HG02981 (cell line): ENCODE data around the gene HEPN1.

Experiments
- ATAC-seq: cut with Tn5 transposase; IDR thresholded peaks from one replicate; pipeline ENCODE4 v1.9.1; 2021; ENCODE audit warnings: mild to moderate bottlenecking, moderate library complexity; ENCODE audit not compliant: unreplicated experiment

HEPN1 gene

GRCh38 chr11:124918950-124919349 is at the start of gene HEPN1:
TSS of gene HEPN1 (plus strand) at chr11:124919250.
- no peak for ATAC-seq

DNA sequence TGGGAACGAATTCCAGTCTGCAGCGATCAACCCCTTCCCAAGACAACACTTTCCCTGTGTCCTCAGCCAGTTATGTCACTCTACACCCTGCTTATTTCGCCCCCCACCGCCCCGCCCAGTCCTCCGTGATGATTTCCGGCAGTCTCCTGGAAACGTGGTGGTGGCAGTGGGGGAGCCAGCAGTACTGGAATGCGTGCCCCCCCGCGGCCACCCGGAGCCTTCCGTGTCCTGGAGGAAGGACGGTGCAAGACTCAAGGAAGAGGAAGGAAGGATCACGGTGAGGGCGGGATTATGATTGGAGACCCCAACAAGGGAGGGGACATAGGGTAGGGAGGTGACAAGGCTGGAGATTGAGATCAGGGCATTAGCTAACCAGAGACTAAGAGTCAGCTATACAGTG is 49.7 kb upstream of the HEPN1 start:
- ATAC-seq: no peak

- no peak for ATAC-seq
Observed at GRCh38 chr11:124869856-124870387, 49.1 kb upstream of the HEPN1 start.

GRCh38 chr11:124870430-124870829 is 48.6 kb upstream of the HEPN1 start:
- ATAC-seq: no peak

- ATAC-seq: no peak
Observed at GRCh38 chr11:124872280-124872679, 46.8 kb upstream of the HEPN1 start.

DNA sequence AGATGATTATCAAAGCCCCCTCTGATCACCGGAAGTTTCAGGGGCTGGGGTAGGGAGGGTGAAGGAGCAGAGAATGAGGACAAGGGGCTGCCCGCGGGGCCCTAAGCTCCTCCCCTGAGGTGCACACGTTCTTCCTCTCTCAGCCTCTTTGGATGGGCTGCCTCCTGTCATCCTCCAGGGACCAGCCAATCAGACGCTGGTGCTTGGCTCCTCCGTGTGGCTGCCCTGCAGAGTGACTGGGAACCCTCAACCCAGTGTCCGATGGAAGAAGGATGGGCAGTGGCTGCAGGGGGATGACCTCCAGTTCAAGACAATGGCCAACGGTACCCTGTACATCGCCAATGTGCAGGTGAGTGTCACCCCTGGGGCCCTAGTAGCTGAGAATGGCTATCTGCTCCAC is 46.3 kb upstream of the HEPN1 start:
- ATAC-seq: no peak

- no peak for ATAC-seq
Observed at GRCh38 chr11:124873951-124874350, 45.1 kb upstream of the HEPN1 start.

DNA sequence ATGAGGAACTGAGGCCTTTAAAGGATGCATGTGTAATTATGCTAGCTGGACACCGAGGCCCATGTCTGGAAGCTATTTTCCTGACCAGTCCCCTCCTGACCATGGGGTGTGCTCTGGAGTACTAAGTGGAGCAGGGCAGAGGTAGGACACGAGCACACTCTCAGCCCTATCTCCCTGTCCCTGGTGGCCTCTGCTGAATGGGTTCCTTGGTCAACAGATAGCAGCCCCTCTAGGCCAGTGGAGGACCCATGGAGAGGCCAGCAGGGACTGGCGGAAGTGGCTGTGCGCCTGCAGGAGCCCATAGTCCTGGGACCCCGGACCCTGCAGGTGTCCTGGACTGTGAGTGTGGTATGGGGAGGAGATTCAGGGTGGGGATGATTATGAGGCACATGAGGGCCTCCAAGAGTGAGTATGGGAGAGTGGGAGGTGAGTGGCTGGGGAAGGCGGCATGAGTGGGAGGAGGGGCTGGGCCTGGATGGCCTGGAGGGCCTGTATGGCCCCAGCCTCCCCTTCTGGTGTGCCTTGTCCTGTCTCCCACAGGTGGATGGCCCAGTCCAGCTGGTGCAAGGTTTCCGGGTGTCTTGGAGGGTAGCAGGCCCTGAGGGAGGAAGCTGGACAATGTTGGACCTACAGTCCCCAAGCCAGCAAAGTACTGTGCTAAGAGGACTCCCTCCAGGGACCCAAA is 44.3 kb upstream of the HEPN1 start:
- ATAC-seq: no peak

GRCh38 chr11:124875401-124875800 is 43.6 kb upstream of the HEPN1 start:
- ATAC-seq: no peak

DNA sequence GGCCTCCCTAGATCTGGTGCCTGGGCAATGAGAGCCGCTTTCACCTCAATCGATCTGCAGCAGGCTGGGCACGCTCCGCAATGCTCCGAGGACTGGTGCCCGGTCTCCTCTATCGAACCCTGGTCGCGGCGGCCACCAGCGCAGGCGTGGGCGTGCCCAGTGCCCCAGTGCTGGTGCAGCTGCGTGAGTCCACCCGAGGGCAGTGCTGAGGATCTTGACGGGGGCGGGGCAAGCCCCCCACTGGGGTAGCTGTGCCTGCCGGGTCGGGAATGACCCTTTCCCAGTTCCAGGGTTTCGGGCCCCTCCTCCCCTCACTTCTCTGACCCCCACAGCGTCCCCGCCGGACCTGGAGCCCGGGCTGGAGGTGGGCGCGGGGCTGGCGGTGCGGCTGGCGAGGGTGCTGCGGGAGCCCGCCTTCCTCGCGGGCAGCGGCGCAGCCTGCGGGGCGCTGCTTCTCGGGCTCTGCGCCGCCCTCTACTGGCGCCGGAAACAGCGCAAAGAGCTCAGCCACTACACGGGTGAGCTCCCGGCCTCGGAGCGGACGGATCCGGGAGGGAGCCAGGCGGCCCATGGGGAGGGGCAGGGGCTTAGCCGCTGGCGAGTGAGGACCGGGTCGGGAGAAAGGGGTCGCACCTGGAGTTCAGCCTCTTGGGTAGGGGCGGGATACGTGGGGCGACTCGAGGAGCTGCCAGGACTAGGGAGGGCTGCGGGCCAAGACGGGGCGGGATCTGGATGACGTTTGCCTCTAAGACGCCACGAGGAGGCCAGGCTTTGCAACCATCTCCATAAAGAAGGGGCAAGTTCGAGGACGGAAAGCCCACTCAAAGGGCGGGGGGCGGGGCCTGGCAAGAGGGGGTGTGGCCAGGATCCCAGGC is 42.9 kb upstream of the HEPN1 start:
- peak; percentile 87 for ATAC-seq

GRCh38 chr11:124876818-124877630 is 42.0 kb upstream of the HEPN1 start:
- ATAC-seq: no peak

GRCh38 chr11:124877631-124877909 is 41.5 kb upstream of the HEPN1 start:
- ATAC-seq: no peak

DNA sequence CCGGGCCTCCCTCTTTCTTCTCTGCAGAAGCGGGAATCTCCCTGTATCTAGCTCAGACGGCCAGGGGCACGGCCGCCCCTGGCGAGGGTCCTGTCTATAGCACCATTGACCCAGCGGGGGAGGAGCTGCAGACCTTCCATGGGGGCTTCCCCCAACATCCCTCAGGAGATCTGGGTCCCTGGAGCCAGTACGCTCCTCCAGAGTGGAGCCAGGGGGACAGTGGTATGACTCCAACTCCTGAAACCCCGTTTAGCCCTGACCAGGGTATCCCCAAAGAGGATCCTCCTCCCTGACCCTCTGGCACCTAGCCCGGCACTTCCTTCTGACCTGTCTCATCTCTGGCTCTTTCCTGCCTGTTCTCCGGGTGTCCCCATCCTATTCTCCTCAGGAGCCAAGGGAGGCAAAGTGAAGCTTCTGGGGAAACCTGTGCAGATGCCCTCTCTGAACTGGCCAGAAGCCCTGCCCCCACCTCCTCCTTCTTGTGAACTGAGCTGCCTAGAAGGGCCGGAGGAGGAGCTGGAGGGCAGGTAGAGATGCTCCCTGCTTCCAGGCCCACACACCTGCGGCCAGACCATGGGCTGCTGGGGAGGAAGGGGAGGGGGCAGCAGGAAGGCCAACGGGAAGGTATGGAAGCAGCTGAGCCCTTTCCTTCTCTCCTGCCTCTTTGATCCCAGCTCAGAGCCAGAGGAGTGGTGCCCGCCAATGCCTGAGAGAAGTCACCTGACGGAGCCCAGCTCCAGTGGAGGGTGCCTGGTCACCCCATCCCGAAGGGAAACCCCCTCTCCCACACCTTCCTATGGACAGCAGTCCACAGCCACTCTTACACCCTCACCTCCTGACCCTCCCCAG is 40.9 kb upstream of the HEPN1 start:
- no peak for ATAC-seq

GRCh38 chr11:124878759-124879492 is 40.1 kb upstream of the HEPN1 start:
- no peak for ATAC-seq

DNA sequence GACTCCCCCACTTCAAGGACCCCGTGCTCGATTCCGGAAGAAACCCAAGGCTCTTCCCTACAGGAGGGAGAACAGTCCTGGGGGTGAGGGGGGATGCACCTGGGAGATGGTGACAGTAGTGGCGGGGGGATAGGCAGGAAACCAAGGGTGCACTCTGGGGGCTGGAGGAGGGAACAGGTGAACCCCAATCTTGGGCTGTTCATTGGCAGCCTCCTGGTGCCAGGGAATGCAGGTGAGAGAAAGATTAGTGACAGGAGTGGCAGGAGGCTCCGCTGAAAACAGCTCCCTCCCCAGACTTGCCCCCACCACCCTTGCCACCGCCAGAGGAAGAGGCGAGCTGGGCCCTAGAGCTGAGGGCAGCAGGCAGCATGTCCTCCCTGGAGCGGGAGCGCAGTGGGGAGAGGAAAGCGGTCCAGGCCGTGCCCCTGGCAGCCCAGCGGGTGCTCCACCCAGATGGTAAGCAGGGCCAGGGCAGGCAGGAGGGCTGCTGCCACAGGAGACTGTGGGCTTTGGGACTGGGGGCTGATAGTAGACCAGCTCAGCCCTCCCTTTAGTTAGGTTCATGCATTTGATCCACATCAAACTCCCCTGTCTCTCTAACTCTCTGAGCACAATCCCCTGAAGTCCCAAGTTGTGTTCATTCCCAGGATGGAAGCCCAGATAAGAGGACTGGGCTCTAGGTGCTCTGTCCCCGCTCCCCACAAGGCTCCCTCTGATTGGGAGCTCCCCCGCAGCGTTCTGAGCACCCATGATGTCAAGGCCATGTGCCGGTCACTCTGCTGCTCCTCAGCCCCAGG is 39.4 kb upstream of the HEPN1 start:
- ATAC-seq: no peak

GRCh38 chr11:124880290-124880611 is 38.8 kb upstream of the HEPN1 start:
- no peak for ATAC-seq

GRCh38 chr11:124880958-124881357 is 38.1 kb upstream of the HEPN1 start:
- ATAC-seq: no peak

- no peak for ATAC-seq
Observed at GRCh38 chr11:124882339-124883071, 36.5 kb upstream of the HEPN1 start.

DNA sequence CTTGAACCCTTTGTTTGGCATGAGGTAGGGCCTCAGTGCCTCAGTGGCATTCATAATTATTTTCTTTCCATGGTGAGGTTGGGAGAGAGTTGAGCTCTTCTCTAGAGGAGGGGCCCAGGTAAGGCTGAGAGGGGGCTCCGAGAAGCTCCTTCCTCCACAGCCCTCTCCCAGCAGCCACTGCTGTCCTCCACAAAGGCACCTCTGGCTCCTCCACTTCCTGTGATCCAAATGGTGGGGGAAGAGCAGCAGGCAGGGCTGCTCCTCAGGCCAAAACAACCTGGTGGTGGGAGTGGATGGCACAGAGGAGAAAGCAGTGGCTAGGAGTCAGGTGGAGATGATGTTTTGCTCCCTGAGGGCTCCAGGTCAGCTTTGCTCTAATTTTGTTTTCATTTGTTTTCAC is 34.7 kb upstream of the HEPN1 start:
- no peak for ATAC-seq
